M059J (cell line): ENCODE results near the gene TSPAN8. TPM values are rescaled to one million over a fixed set of nuclear protein-coding genes. Genes with fewer than 3 reads are reported as not detected.
"Not testable (repeated sequence)": the region's sequence is repeated elsewhere in the genome, so short reads cannot be mapped to it uniquely, and the experiment has no call there.

Source experiments
- DNase-seq: peaks from one replicate; pipeline ENCODE4 v3.0.0-alpha.2; 2012; ENCODE audit warnings: low read depth
- total RNA-seq: library from RNA; depleted of rRNA; stranded (reverse); fragments of >200 nt; shearing (Covaris generic); gene quantifications from 2 replicates; pipeline ENCODE4 v1.2.3, GENCODE V29; 2014; rRNA removed

The TSPAN8 gene
- 0.64 TPM in 1 of 2 replicates, not detected in the other for total RNA-seq

- DNase-seq = no peak
Observed at GRCh38 chr12:71157601-71158233, at the start of gene TSPAN8. Gene TSPAN8 (minus strand): TSS chr12:71157999. CDS start chr12:71157678, 321 bp downstream.

- no peak for DNase-seq
Observed at GRCh38 chr12:71201136-71201679, 43.4 kb upstream of the TSPAN8 start.

- no peak for DNase-seq
Observed at GRCh38 chr12:71200706-71201105, 42.9 kb upstream of the TSPAN8 start.

GRCh38 chr12:71197460-71197859 is 39.7 kb upstream of the TSPAN8 start:
- no peak for DNase-seq

- DNase-seq = no peak
Observed at GRCh38 chr12:71195338-71195896, 37.6 kb upstream of the TSPAN8 start.

- no peak for DNase-seq
Observed at GRCh38 chr12:71194657-71195056, 36.9 kb upstream of the TSPAN8 start.

GRCh38 chr12:71193041-71193440 is 35.2 kb upstream of the TSPAN8 start:
- DNase-seq = no peak

GRCh38 chr12:71191509-71192196 is 33.9 kb upstream of the TSPAN8 start:
- DNase-seq = no peak

GRCh38 chr12:71190822-71191221 is 33.0 kb upstream of the TSPAN8 start:
- no peak for DNase-seq

GRCh38 chr12:71187379-71187778 is 29.6 kb upstream of the TSPAN8 start:
- no peak for DNase-seq

- no peak for DNase-seq
Observed at GRCh38 chr12:71186571-71187288, 28.9 kb upstream of the TSPAN8 start.

- DNase-seq = no peak
Observed at GRCh38 chr12:71183846-71184245, 26.0 kb upstream of the TSPAN8 start.

GRCh38 chr12:71183018-71183417 is 25.2 kb upstream of the TSPAN8 start:
- DNase-seq = peak; percentile 1

GRCh38 chr12:71178162-71178561 is 20.4 kb upstream of the TSPAN8 start:
- no peak for DNase-seq

GRCh38 chr12:71174825-71175224 is 17.0 kb upstream of the TSPAN8 start:
- DNase-seq = no peak

GRCh38 chr12:71174146-71174545 is 16.3 kb upstream of the TSPAN8 start:
- no peak for DNase-seq

- no peak for DNase-seq
Observed at GRCh38 chr12:71170456-71170855, 12.7 kb upstream of the TSPAN8 start.

GRCh38 chr12:71169286-71169685 is 11.5 kb upstream of the TSPAN8 start:
- no peak for DNase-seq

GRCh38 chr12:71166862-71167496 is 9.2 kb upstream of the TSPAN8 start:
- DNase-seq = no peak

GRCh38 chr12:71166280-71166679 is 8.5 kb upstream of the TSPAN8 start:
- DNase-seq = no peak

- not testable (repeated sequence) for DNase-seq
Observed at GRCh38 chr12:71165780-71166179, 8.0 kb upstream of the TSPAN8 start.
